ENCODE data around the gene SELENOM.

Gene SELENOM

GRCh38 chr22:31139066-31139465, 31.7 kb upstream of the SELENOM start:
- Histone ChIP-seq H3K36me3 (ENCODE audit: insufficient read depth, low read length) (no peaks in the 10 kb centered on the region), H2AFZ (ENCODE audit: low read length) (no peak overlapping the region), H3K79me2 (ENCODE audit: insufficient read depth, low read length) (no peaks in the 10 kb centered on the region), H3F3A (ENCODE audit: insufficient read depth, low read length) (no peaks in the 10 kb centered on the region), H3K4me2 (ENCODE audit: low read length) (no peak overlapping the region), H3K4me1 (ENCODE audit: insufficient read depth, low read length, severe bottlenecking) (no peaks in the 10 kb centered on the region), H4K20me1 (ENCODE audit: insufficient read depth, low read length) (no peaks in the 10 kb centered on the region), H3K27ac (ENCODE audit: low read depth, low read length, poor library complexity, severe bottlenecking) (no peak overlapping the region), H3K27me3 (ENCODE audit: insufficient read depth, low read length) (no peaks in the 10 kb centered on the region), H3K9ac (ENCODE audit: low read length) (no peak overlapping the region), H3K4me3 (ENCODE audit: low read depth, low read length, poor library complexity, severe bottlenecking) (no peak overlapping the region), H3K9me3 (ENCODE audit: low read length) (no peaks in the 10 kb centered on the region), H3K9me2 (ENCODE audit: low read depth, low read length) (no peaks in the 10 kb centered on the region)
- TF ChIP-seq EZH2 (IDR thresholded peaks at IDR 0.05; ENCODE audit: borderline replicate concordance, low read length) = no peak
- TF ChIP-seq, protein P1, sequence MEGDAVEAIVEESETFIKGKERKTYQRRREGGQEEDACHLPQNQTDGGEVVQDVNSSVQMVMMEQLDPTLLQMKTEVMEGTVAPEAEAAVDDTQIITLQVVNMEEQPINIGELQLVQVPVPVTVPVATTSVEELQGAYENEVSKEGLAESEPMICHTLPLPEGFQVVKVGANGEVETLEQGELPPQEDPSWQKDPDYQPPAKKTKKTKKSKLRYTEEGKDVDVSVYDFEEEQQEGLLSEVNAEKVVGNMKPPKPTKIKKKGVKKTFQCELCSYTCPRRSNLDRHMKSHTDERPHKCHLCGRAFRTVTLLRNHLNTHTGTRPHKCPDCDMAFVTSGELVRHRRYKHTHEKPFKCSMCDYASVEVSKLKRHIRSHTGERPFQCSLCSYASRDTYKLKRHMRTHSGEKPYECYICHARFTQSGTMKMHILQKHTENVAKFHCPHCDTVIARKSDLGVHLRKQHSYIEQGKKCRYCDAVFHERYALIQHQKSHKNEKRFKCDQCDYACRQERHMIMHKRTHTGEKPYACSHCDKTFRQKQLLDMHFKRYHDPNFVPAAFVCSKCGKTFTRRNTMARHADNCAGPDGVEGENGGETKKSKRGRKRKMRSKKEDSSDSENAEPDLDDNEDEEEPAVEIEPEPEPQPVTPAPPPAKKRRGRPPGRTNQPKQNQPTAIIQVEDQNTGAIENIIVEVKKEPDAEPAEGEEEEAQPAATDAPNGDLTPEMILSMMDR (IDR thresholded peaks at IDR 0.05; ENCODE audit: low read length) = no peak

GRCh38 chr22:31138126-31138525, 30.8 kb upstream of the SELENOM start:
- no peaks in the 10 kb centered on the region for H3K79me2 ChIP-seq (ENCODE audit: insufficient read depth, low read length)
- no peak overlapping the region for H2AFZ ChIP-seq (ENCODE audit: low read length)
- H3K9ac ChIP-seq (ENCODE audit: low read length) = no peak overlapping the region
- no peaks in the 10 kb centered on the region for H3F3A ChIP-seq (ENCODE audit: insufficient read depth, low read length)
- no peaks in the 10 kb centered on the region for H3K27me3 ChIP-seq (ENCODE audit: insufficient read depth, low read length)
- TF ChIP-seq, protein P1 (IDR thresholded peaks at IDR 0.05; ENCODE audit: low read length) = no peak
- no peak for TF ChIP-seq EZH2 (IDR thresholded peaks at IDR 0.05; ENCODE audit: borderline replicate concordance, low read length)
- H3K4me1 ChIP-seq (ENCODE audit: insufficient read depth, low read length, severe bottlenecking) = no peaks in the 10 kb centered on the region
- H3K9me2 ChIP-seq (ENCODE audit: low read depth, low read length) = no peaks in the 10 kb centered on the region
- H3K4me3 ChIP-seq (ENCODE audit: low read depth, low read length, poor library complexity, severe bottlenecking) = no peak overlapping the region
- H3K9me3 ChIP-seq (ENCODE audit: low read length) = no peaks in the 10 kb centered on the region
- H3K27ac ChIP-seq (ENCODE audit: low read depth, low read length, poor library complexity, severe bottlenecking) = no peak overlapping the region
- no peak overlapping the region for H3K4me2 ChIP-seq (ENCODE audit: low read length)
- peaks cover 4% of the 10 kb centered on the region; the same call in 1 of the 2 replicates for H3K36me3 ChIP-seq (ENCODE audit: insufficient read depth, low read length)
- no peaks in the 10 kb centered on the region for H4K20me1 ChIP-seq (ENCODE audit: insufficient read depth, low read length)

DNA sequence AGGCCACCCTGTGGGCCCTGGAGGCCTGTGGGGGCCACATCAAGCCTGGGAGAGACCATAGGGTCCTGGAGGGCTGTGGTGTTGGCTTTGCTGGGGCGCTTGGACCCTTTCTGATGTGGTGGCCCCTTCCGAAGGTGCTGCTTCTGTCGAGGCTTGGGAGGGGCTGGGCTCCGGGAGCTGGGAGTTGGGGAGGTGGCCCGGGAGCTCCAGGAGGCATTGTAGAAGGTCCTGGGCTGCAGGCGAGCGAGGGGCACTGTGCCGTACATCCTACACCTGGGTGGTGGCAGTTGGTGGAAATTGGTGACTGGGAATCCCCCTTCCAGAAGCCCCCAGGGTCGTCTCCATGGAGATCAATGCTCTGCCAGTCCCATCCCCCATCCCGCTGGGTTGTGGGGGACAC, 30.4 kb upstream of the SELENOM start:
- Histone ChIP-seq H3K36me3 (ENCODE audit: insufficient read depth, low read length) (peaks cover 5% of the 10 kb centered on the region; the same call in 1 of the 2 replicates), H3K27ac (ENCODE audit: low read depth, low read length, poor library complexity, severe bottlenecking) (no peak overlapping the region), H3K79me2 (ENCODE audit: insufficient read depth, low read length) (no peaks in the 10 kb centered on the region), H3K9me3 (ENCODE audit: low read length) (no peaks in the 10 kb centered on the region), H3K9me2 (ENCODE audit: low read depth, low read length) (no peaks in the 10 kb centered on the region), H4K20me1 (ENCODE audit: insufficient read depth, low read length) (no peaks in the 10 kb centered on the region), H3K4me1 (ENCODE audit: insufficient read depth, low read length, severe bottlenecking) (no peaks in the 10 kb centered on the region), H2AFZ (ENCODE audit: low read length) (no peak overlapping the region), H3F3A (ENCODE audit: insufficient read depth, low read length) (no peaks in the 10 kb centered on the region), H3K9ac (ENCODE audit: low read length) (no peak overlapping the region), H3K4me3 (ENCODE audit: low read depth, low read length, poor library complexity, severe bottlenecking) (no peak overlapping the region), H3K27me3 (ENCODE audit: insufficient read depth, low read length) (no peaks in the 10 kb centered on the region), H3K4me2 (ENCODE audit: low read length) (no peak overlapping the region)
- TF ChIP-seq EZH2 (IDR thresholded peaks at IDR 0.05; ENCODE audit: borderline replicate concordance, low read length) = no peak

- H3K27me3 ChIP-seq (ENCODE audit: insufficient read depth, low read length) = no peaks in the 10 kb centered on the region
- H2AFZ ChIP-seq (ENCODE audit: low read length) = no peak overlapping the region
- H3K79me2 ChIP-seq (ENCODE audit: insufficient read depth, low read length) = no peaks in the 10 kb centered on the region
- no peaks in the 10 kb centered on the region for H4K20me1 ChIP-seq (ENCODE audit: insufficient read depth, low read length)
- no peak overlapping the region for H3K4me3 ChIP-seq (ENCODE audit: low read depth, low read length, poor library complexity, severe bottlenecking)
- TF ChIP-seq EZH2 (IDR thresholded peaks at IDR 0.05; ENCODE audit: borderline replicate concordance, low read length) = no peak
- TF ChIP-seq, protein P1 (IDR thresholded peaks at IDR 0.05; ENCODE audit: low read length) = no peak
- no peak overlapping the region for H3K9ac ChIP-seq (ENCODE audit: low read length)
- H3K9me3 ChIP-seq (ENCODE audit: low read length) = no peaks in the 10 kb centered on the region
- H3K27ac ChIP-seq (ENCODE audit: low read depth, low read length, poor library complexity, severe bottlenecking) = no peak overlapping the region
- H3K4me2 ChIP-seq (ENCODE audit: low read length) = no peak overlapping the region
- peaks cover 5% of the 10 kb centered on the region; the same call in 1 of the 2 replicates for H3K36me3 ChIP-seq (ENCODE audit: insufficient read depth, low read length)
- no peaks in the 10 kb centered on the region for H3F3A ChIP-seq (ENCODE audit: insufficient read depth, low read length)
- H3K4me1 ChIP-seq (ENCODE audit: insufficient read depth, low read length, severe bottlenecking) = no peaks in the 10 kb centered on the region
- H3K9me2 ChIP-seq (ENCODE audit: low read depth, low read length) = no peaks in the 10 kb centered on the region
These were observed 29.3 kb upstream of the SELENOM start for GRCh38 chr22:31136711-31137110.
